Erythroblast (primary cell): ENCODE measurements around the gene LRBA.

Source experiments
- GATA1 ChIP-seq: IDR thresholded peaks from 2 replicates; pipeline ENCODE4 v1.6.1; 2011; ENCODE audit warnings: low read depth, mild to moderate bottlenecking, control low read depth, low read length, moderate library complexity
- POLR2A ChIP-seq: IDR thresholded peaks from 2 replicates; pipeline ENCODE4 v1.6.1; 2011; ENCODE audit warnings: mild to moderate bottlenecking, low read length

GRCh38 chr4:150310159-150310895 is 704.8 kb downstream of the LRBA start:
- TF ChIP-seq POLR2A (no peak), GATA1 (no peak)
